K562 (cell line): Measurements from ENCODE around the gene TAF15. TPM values are rescaled to one million over a fixed set of nuclear protein-coding genes. Genes with fewer than 3 reads are reported as not detected.

Source experiments
- ESRRB ChIP-seq: fragments of 250-450 bp; sonication (Bioruptor Pico); IDR thresholded peaks from 2 replicates; pipeline ENCODE4 v1.5.0; 2020; ENCODE audit warnings: mild to moderate bottlenecking, moderate library complexity, borderline replicate concordance
- KLF1 ChIP-seq: fragments of 450-650 bp; IDR thresholded peaks from 2 replicates; pipeline ENCODE4 v1.6.1; 2016; ENCODE audit warnings: missing genetic modification characterization, missing compliant biosample characterization
- LEF1 ChIP-seq: fragments of 450-650 bp; IDR thresholded peaks from 2 replicates; pipeline ENCODE4 v1.6.1; 2016; ENCODE audit warnings: mild to moderate bottlenecking
- PTTG1 ChIP-seq: fragments of 450-650 bp; IDR thresholded peaks from 2 replicates; pipeline ENCODE4 v1.6.1; 2016; ENCODE audit warnings: low read depth, mild to moderate bottlenecking, missing genetic modification characterization, missing compliant biosample characterization
- REST ChIP-seq, 2 experiments: fragments of 450-650 bp; formaldehyde crosslinking in 1 of 2; IDR thresholded peaks; 2 replicates each; pipeline versions ENCODE4 v1.4.0 to v1.6.1; 2014 to 2020; ENCODE audit warnings: mild to moderate bottlenecking in 2 of 2, borderline replicate concordance in 1 of 2, low read depth in 1 of 2
- STAG1 ChIP-seq: sonication (generic); formaldehyde crosslinking; IDR thresholded peaks from 2 replicates; pipeline ENCODE4 v1.5.0; 2020; ENCODE audit warnings: missing genetic modification reagents, borderline replicate concordance
- TCFL5 ChIP-seq: fragments of 250-450 bp; sonication (Bioruptor Pico); conservative IDR thresholded peaks from 2 replicates; pipeline ENCODE4 v1.6.1; 2021; ENCODE audit warnings: mild to moderate bottlenecking, moderate library complexity, matching md5 sums
- TRIM28 ChIP-seq: fragments of 450-650 bp; IDR thresholded peaks from 2 replicates; pipeline ENCODE4 v1.6.1; 2017
- ZBTB17 ChIP-seq: fragments of 450-650 bp; formaldehyde crosslinking; IDR thresholded peaks from 2 replicates; pipeline ENCODE4 v1.4.0; 2020; ENCODE audit warnings: mild to moderate bottlenecking
- ZBTB26 ChIP-seq: fragments of 450-650 bp; formaldehyde crosslinking; IDR thresholded peaks from 2 replicates; pipeline ENCODE4 v1.4.0; 2022; ENCODE audit warnings: missing genetic modification characterization
- ZC3H11A ChIP-seq: IDR thresholded peaks from 2 replicates; pipeline ENCODE4 v1.6.1; 2012; ENCODE audit warnings: low read depth, low read length, improper control_type of control experiment
- polyA plus RNA-seq, 8 experiments: library from polyadenylated mRNA; depleted of rRNA in 4 of 8; stranded (reverse) in 5 of 8; unstranded in 3 of 8; fragments of >200 nt; fragmentation: Nextera tagmentation in 2 of 8; fragmentation: Illumina TruSeq in 1 of 8; extraction: Ambion mirVana in 2 of 8; extraction: Trizol in 1 of 8; gene quantifications; 2 replicates each; pipeline versions ENCODE4 v1.2.1 to v1.2.3, GENCODE V29; 2011 to 2014; ENCODE audit warnings: inconsistent platforms in 1 of 8, missing spikeins in 1 of 8
- total RNA-seq, 7 experiments: library from RNA; depleted of rRNA in 6 of 7; stranded (reverse); fragments of >200 nt in 6 of 7; fragmentation: Illumina TruSeq in 2 of 7; extraction: Trizol in 2 of 7; gene quantifications; 2 replicates each; pipeline versions ENCODE4 v1.2.1 to v1.2.3, GENCODE V29; 2011 to 2021; ENCODE audit warnings: low replicate concordance in 1 of 7
- TF ChIP-seq, protein P1 (sequence below): fragments of 450-650 bp; IDR thresholded peaks from 2 replicates; pipeline ENCODE4 v1.6.1; 2018; ENCODE audit not compliant: partially characterized antibody

TAF15 gene
- total and polyA plus RNA-seq, 9 of the 15 experiments (the other 6 are each of a cell fraction or from before 2014, with no cell fraction given) = 4.1 to 272 (median 56.8) TPM

- TF ChIP-seq ZC3H11A (no peak), REST (IDR thresholded peaks at IDR 0.05; ENCODE audit: borderline replicate concordance) (no peak; the same call in 1 of the 2 replicates), REST (CRISPR knock-in tag; IDR thresholded peaks at IDR 0.05; ENCODE audit: low read depth) (no peak), ZBTB26 (CRISPR knock-in tag) (0 out of 2 replicates have a peak, but pooled peaks have one; percentile 63), TCFL5 (CRISPR knock-in tag) (no peak), STAG1 (CRISPR knock-in tag) (no peak), TRIM28 (no peak), KLF1 (tag) (no peak), PTTG1 (tag) (no peak), ZBTB17 (CRISPR knock-in tag) (0 out of 2 replicates have a peak, but pooled peaks have one; percentile 25), ESRRB (CRISPR knock-in tag) (no peak), LEF1 (no peak)
- TF ChIP-seq, protein P1, sequence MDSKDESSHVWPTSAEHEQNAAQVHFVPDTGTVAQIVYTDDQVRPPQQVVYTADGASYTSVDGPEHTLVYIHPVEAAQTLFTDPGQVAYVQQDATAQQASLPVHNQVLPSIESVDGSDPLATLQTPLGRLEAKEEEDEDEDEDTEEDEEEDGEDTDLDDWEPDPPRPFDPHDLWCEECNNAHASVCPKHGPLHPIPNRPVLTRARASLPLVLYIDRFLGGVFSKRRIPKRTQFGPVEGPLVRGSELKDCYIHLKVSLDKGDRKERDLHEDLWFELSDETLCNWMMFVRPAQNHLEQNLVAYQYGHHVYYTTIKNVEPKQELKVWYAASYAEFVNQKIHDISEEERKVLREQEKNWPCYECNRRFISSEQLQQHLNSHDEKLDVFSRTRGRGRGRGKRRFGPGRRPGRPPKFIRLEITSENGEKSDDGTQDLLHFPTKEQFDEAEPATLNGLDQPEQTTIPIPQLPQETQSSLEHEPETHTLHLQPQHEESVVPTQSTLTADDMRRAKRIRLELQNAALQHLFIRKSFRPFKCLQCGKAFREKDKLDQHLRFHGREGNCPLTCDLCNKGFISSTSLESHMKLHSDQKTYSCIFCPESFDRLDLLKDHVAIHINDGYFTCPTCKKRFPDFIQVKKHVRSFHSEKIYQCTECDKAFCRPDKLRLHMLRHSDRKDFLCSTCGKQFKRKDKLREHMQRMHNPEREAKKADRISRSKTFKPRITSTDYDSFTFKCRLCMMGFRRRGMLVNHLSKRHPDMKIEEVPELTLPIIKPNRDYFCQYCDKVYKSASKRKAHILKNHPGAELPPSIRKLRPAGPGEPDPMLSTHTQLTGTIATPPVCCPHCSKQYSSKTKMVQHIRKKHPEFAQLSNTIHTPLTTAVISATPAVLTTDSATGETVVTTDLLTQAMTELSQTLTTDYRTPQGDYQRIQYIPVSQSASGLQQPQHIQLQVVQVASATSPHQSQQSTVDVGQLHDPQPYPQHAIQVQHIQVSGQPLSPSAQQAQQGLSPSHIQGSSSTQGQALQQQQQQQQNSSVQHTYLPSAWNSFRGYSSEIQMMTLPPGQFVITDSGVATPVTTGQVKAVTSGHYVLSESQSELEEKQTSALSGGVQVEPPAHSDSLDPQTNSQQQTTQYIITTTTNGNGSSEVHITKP = peak; percentile 100
These were observed at the start of gene TAF15 (continued) for GRCh38 chr17:35808962-35809854.
